IMR-90 (cell line): ENCODE results near the gene SRMS. TPM values are rescaled to one million over a fixed set of nuclear protein-coding genes. Genes with fewer than 3 reads are reported as not detected.

Source experiments
- ATAC-seq: fragments of 200-7000 bp; cut with Tn5 transposase; 2 replicates; pipeline ENCODE4 v1.9.1; 2020; ENCODE audit warnings: low read depth, mild to moderate bottlenecking, moderate library complexity
- BruUV-seq: library from RNA; stranded (reverse); fragments of 400-500 nt; replicated peaks from 2 replicates; lab custom pipeline; 2021; lab: Mats Ljungman, UMichigan
- CTCF ChIA-PET: fragments of 300-600 bp; formaldehyde crosslinking; extraction: SDS; loops from one replicate; lab custom pipeline; 2021; ENCODE audit warnings: antibody characterized with exemption; lab: Yijun Ruan, JAX
- POLR2A ChIA-PET: fragments of 300-600 bp; sonication (Branson Sonifier 250); formaldehyde crosslinking; loops from one replicate; lab custom pipeline; 2022; ENCODE audit warnings: antibody characterized with exemption; ENCODE audit not compliant: unreplicated experiment; lab: Charles Lee
- DNase-seq: peaks from one replicate; pipeline ENCODE4 v3.0.0; 2013
- H2AFZ ChIP-seq: replicated peaks from 2 replicates; pipeline ENCODE3; 2013; ENCODE audit warnings: low read length, mild to moderate bottlenecking; ENCODE audit not compliant: poor library complexity
- H2AK5ac ChIP-seq: 2 replicates; pipeline ENCODE4 v1.6.1; 2013; ENCODE audit warnings: low read depth, low read length, inconsistent platforms
- H2AK9ac ChIP-seq: replicated peaks from 2 replicates; pipeline ENCODE3; 2013; ENCODE audit warnings: mild to moderate bottlenecking, low read depth, low read length, moderate library complexity; ENCODE audit not compliant: poor library complexity
- H2BK120ac ChIP-seq: 2 replicates; pipeline ENCODE4 v1.6.1; 2013; ENCODE audit warnings: low read depth, low read length, inconsistent platforms
- H2BK15ac ChIP-seq: 3 replicates; pipeline ENCODE4 v1.6.1; 2013; ENCODE audit warnings: low read depth, low read length, inconsistent platforms
- H2BK20ac ChIP-seq: 2 replicates; pipeline ENCODE4 v1.6.1; 2013; ENCODE audit warnings: low read depth, mild to moderate bottlenecking, inconsistent platforms, low read length, moderate library complexity
- H2BK5ac ChIP-seq: 2 replicates; pipeline ENCODE4 v1.6.1; 2013; ENCODE audit warnings: mild to moderate bottlenecking, low read depth, low read length, inconsistent platforms; ENCODE audit not compliant: poor library complexity, severe bottlenecking
- H3K14ac ChIP-seq: replicated peaks from 2 replicates; pipeline ENCODE4 v1.6.1; 2013; ENCODE audit warnings: low read depth, low read length, inconsistent platforms
- H3K18ac ChIP-seq: 2 replicates; pipeline ENCODE4 v1.6.1; 2013; ENCODE audit warnings: low read depth, low read length, control low read depth
- H3K23ac ChIP-seq: 2 replicates; pipeline ENCODE4 v1.6.1; 2013; ENCODE audit warnings: low read depth, low read length, inconsistent platforms
- H3K27ac ChIP-seq: 2 replicates; pipeline ENCODE4 v1.5.1; 2013; ENCODE audit warnings: mild to moderate bottlenecking, control low read depth, low read length; ENCODE audit not compliant: insufficient read depth
- H3K27me3 ChIP-seq: 2 replicates; pipeline ENCODE4 v1.6.1; 2013; ENCODE audit warnings: low read length; ENCODE audit not compliant: control insufficient read depth, insufficient read depth
- H3K36me3 ChIP-seq: 2 replicates; pipeline ENCODE4 v1.6.1; 2013; ENCODE audit warnings: low read length, mixed read lengths; ENCODE audit not compliant: control insufficient read depth, insufficient read depth
- H3K4ac ChIP-seq: 2 replicates; pipeline ENCODE4 v1.6.1; 2013; ENCODE audit warnings: low read depth, low read length, inconsistent platforms
- H3K4me1 ChIP-seq: 2 replicates; pipeline ENCODE4 v1.6.1; 2013; ENCODE audit warnings: low read length, mixed read lengths; ENCODE audit not compliant: control insufficient read depth, insufficient read depth
- H3K4me2 ChIP-seq: 2 replicates; pipeline ENCODE4 v1.6.1; 2013; ENCODE audit warnings: low read depth, mild to moderate bottlenecking, control low read depth, low read length, moderate library complexity
- H3K4me3 ChIP-seq: 2 replicates; pipeline ENCODE4 v1.5.1; 2013; ENCODE audit warnings: low read depth, mild to moderate bottlenecking, control low read depth, low read length, moderate library complexity; ENCODE audit not compliant: insufficient read depth
- H3K56ac ChIP-seq: 2 replicates; pipeline ENCODE4 v1.6.1; 2013; ENCODE audit warnings: low read length, inconsistent platforms; ENCODE audit not compliant: insufficient read depth; ENCODE audit errors: extremely low read depth
- H3K79me1 ChIP-seq, 2 experiments: 2 replicates each; pipeline ENCODE4 v1.6.1; 2013; ENCODE audit warnings: low read length in 2 of 2, inconsistent platforms in 1 of 2, low read depth in 1 of 2
- H3K9ac ChIP-seq: 2 replicates; pipeline ENCODE4 v1.6.1; 2013; ENCODE audit warnings: low read depth, low read length, control low read depth
- H3K9me1 ChIP-seq: 2 replicates; pipeline ENCODE4 v1.6.1; 2013; ENCODE audit warnings: low read length, inconsistent platforms; ENCODE audit not compliant: insufficient read depth
- H3K9me3 ChIP-seq: 2 replicates; pipeline ENCODE4 v1.6.1; 2013; ENCODE audit warnings: low read length; ENCODE audit not compliant: control insufficient read depth, insufficient read depth
- H4K20me1 ChIP-seq: 2 replicates; pipeline ENCODE4 v1.6.1; 2013; ENCODE audit warnings: low read length, inconsistent platforms; ENCODE audit not compliant: insufficient read depth
- H4K5ac ChIP-seq: 2 replicates; pipeline ENCODE4 v1.6.1; 2013; ENCODE audit warnings: mild to moderate bottlenecking, low read depth, low read length, control low read depth
- H4K8ac ChIP-seq, 2 experiments: 2 replicates each; pipeline ENCODE4 v1.6.1; 2013; ENCODE audit warnings: low read depth in 2 of 2, low read length in 2 of 2, control low read depth in 1 of 2, inconsistent platforms in 1 of 2
- H4K91ac ChIP-seq: 2 replicates; pipeline ENCODE4 v1.6.1; 2013; ENCODE audit warnings: low read depth, low read length, inconsistent platforms; ENCODE audit not compliant: insufficient read depth
- BHLHE40 ChIP-seq: fragments of 150-350 bp; IDR thresholded peaks from 2 replicates; pipeline ENCODE4 v1.6.1; 2016; ENCODE audit warnings: mild to moderate bottlenecking, low read depth, low read length
- CEBPB ChIP-seq: IDR thresholded peaks from 2 replicates; pipeline ENCODE4 v1.6.1; 2012; ENCODE audit warnings: low read depth, low read length, improper control_type of control experiment
- CHD1 ChIP-seq: IDR thresholded peaks from 2 replicates; pipeline ENCODE4 v1.6.1; 2012; ENCODE audit warnings: low read depth, low read length, improper control_type of control experiment
- FOS ChIP-seq: fragments of 150-350 bp; IDR thresholded peaks from 2 replicates; pipeline ENCODE4 v1.6.1; 2016; ENCODE audit warnings: low read depth, low read length
- MAFK ChIP-seq: IDR thresholded peaks from 2 replicates; pipeline ENCODE4 v1.6.1; 2012; ENCODE audit warnings: low read depth, low read length, improper control_type of control experiment
- MAZ ChIP-seq: IDR thresholded peaks from 2 replicates; pipeline ENCODE4 v1.6.1; 2012; ENCODE audit warnings: low read depth, mild to moderate bottlenecking, low read length, improper control_type of control experiment, moderate library complexity, borderline replicate concordance
- MXI1 ChIP-seq: IDR thresholded peaks from 2 replicates; pipeline ENCODE4 v1.6.1; 2012; ENCODE audit warnings: low read depth, mild to moderate bottlenecking, low read length, moderate library complexity, borderline replicate concordance
- NFE2L2 ChIP-seq: fragments of 150-350 bp; IDR thresholded peaks from 2 replicates; pipeline ENCODE4 v1.6.1; 2016; ENCODE audit warnings: low read depth, mild to moderate bottlenecking, low read length
- POLR2A ChIP-seq: IDR thresholded peaks from 2 replicates; pipeline ENCODE4 v1.6.1; 2012; ENCODE audit warnings: mild to moderate bottlenecking, low read depth, low read length
- RAD21 ChIP-seq: IDR thresholded peaks from 2 replicates; pipeline ENCODE4 v1.6.1; 2012; ENCODE audit warnings: low read length, improper control_type of control experiment
- RCOR1 ChIP-seq: IDR thresholded peaks from 2 replicates; pipeline ENCODE4 v1.6.1; 2012; ENCODE audit warnings: mild to moderate bottlenecking, low read length, improper control_type of control experiment; ENCODE audit not compliant: insufficient replicate concordance
- RFX5 ChIP-seq: IDR thresholded peaks from 2 replicates; pipeline ENCODE4 v1.8.0; 2012; ENCODE audit warnings: low read depth, mild to moderate bottlenecking, low read length, moderate library complexity
- SMC3 ChIP-seq: fragments of 150-350 bp; IDR thresholded peaks from 2 replicates; pipeline ENCODE4 v1.6.1; 2016; ENCODE audit warnings: low read depth, mild to moderate bottlenecking, antibody characterized with exemption, low read length, moderate library complexity
- WGBS, 2 experiments: methylation state at CpG; one replicate each; pipeline versions ENCODE4 v1.1.5 to v1.1.7; 2013; ENCODE audit warnings: missing lambda C conversion rate in 2 of 2; ENCODE audit not compliant: insufficient read length in 1 of 2; ENCODE audit errors: extremely low coverage in 2 of 2; 5-methylcytosine and 5-hydroxymethylcytosine counted together
- dilution Hi-C: fragments of 300-500 bp; cut with HindIII; formaldehyde crosslinking; loops from one replicate; pipeline ENCODE4 v1.14.3; 2018; ENCODE audit warnings: low sequenced_read_pairs; ENCODE audit not compliant: unreplicated experiment
- in situ Hi-C: fragments of 300-500 bp; cut with MboI; formaldehyde crosslinking; loops from 3 replicates; pipeline ENCODE4 v1.14.3; 2019; ENCODE audit warnings: low sequenced_read_pairs, inconsistent platforms, mixed read lengths
- intact Hi-C: fragments of 100-400 bp; cut with micrococcal nuclease; formaldehyde crosslinking; loops from 2 replicates; pipeline ENCODE4 v1.10.0; 2022
- polyA plus RNA-seq, 3 experiments: library from polyadenylated mRNA; depleted of rRNA; stranded (reverse); fragments of >200 nt; gene quantifications; 2 replicates each; pipeline ENCODE4 v1.2.3, GENCODE V29; 2012; ENCODE audit warnings: low replicate concordance in 1 of 3
- total RNA-seq: library from RNA; depleted of rRNA; stranded (reverse); fragments of >200 nt; gene quantifications from 2 replicates; pipeline ENCODE4 v1.2.3, GENCODE V29; 2012
- TF ChIP-seq, protein P1 (sequence below): fragments of 150-350 bp; IDR thresholded peaks from 2 replicates; pipeline ENCODE4 v1.6.1; 2017; ENCODE audit warnings: mild to moderate bottlenecking, antibody characterized with exemption, low read length, low read depth
- TF ChIP-seq, protein P2 (sequence below): conservative IDR thresholded peaks from 2 replicates; pipeline ENCODE4 v1.5.1; 2012; ENCODE audit warnings: mild to moderate bottlenecking, low read depth, low read length, improper control_type of control experiment
- TF ChIP-seq, protein P3 (sequence below): fragments of 150-350 bp; IDR thresholded peaks from 2 replicates; pipeline ENCODE4 v1.6.1; 2016; ENCODE audit warnings: low read depth, mild to moderate bottlenecking, low read length, moderate library complexity, borderline replicate concordance

SRMS gene
- total and polyA plus RNA-seq, 2 of the 4 experiments (the other 2 are of a cell fraction), result not detected

GRCh38 chr20:63507083-63507743 lies 40.3 kb downstream of the SRMS start:
- Histone ChIP-seq H4K5ac (no peak overlapping the region), H2BK5ac (no peak overlapping the region), H2AFZ (no peak overlapping the region), H2AK5ac (no peak overlapping the region), H3K9me3 (peaks cover 29% of the 10 kb centered on the region), H3K4me2 (no peak overlapping the region), H3K27me3 (peaks cover 41% of the 10 kb centered on the region), H3K9ac (no peak overlapping the region), H3K4me3 (no peak overlapping the region), H4K20me1 (no peaks in the 10 kb centered on the region), H3K27ac (no peak overlapping the region), H3K4ac (no peak overlapping the region), H3K23ac (no peak overlapping the region), H3K36me3 (no peaks in the 10 kb centered on the region), H2BK20ac (no peak overlapping the region), H3K14ac (no peak overlapping the region), H3K56ac (no peak overlapping the region), H4K91ac (no peak overlapping the region), H4K8ac (no peak overlapping the region), H2BK15ac (no peak overlapping the region), H3K4me1 (0 out of 2 replicates have a peak, but pooled peaks cover 1% of the 10 kb centered on the region), H3K18ac (no peak overlapping the region), H3K79me1 (no peaks in the 10 kb centered on the region), H3K9me1 (no peaks in the 10 kb centered on the region), H2BK120ac (no peak overlapping the region), H2AK9ac (no peak overlapping the region)
- DNase-seq (no peak), ATAC-seq (no peak)
- ChIA-PET CTCF (no interaction called here), POLR2A (no interaction called here)
- in situ Hi-C loops, result no loop called here
- TF ChIP-seq, protein P1, sequence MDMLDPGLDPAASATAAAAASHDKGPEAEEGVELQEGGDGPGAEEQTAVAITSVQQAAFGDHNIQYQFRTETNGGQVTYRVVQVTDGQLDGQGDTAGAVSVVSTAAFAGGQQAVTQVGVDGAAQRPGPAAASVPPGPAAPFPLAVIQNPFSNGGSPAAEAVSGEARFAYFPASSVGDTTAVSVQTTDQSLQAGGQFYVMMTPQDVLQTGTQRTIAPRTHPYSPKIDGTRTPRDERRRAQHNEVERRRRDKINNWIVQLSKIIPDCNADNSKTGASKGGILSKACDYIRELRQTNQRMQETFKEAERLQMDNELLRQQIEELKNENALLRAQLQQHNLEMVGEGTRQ, result no peak
- TF ChIP-seq MXI1 (no peak), CHD1 (no peak), NFE2L2 (no peak), MAFK (no peak), CEBPB (no peak), FOS (no peak), RAD21 (no peak), RCOR1 (no peak), RFX5 (no peak), POLR2A (no peak), MAZ (no peak), BHLHE40 (no peak), SMC3 (no peak)
- TF ChIP-seq, protein P2, sequence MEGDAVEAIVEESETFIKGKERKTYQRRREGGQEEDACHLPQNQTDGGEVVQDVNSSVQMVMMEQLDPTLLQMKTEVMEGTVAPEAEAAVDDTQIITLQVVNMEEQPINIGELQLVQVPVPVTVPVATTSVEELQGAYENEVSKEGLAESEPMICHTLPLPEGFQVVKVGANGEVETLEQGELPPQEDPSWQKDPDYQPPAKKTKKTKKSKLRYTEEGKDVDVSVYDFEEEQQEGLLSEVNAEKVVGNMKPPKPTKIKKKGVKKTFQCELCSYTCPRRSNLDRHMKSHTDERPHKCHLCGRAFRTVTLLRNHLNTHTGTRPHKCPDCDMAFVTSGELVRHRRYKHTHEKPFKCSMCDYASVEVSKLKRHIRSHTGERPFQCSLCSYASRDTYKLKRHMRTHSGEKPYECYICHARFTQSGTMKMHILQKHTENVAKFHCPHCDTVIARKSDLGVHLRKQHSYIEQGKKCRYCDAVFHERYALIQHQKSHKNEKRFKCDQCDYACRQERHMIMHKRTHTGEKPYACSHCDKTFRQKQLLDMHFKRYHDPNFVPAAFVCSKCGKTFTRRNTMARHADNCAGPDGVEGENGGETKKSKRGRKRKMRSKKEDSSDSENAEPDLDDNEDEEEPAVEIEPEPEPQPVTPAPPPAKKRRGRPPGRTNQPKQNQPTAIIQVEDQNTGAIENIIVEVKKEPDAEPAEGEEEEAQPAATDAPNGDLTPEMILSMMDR, result no peak
- TF ChIP-seq, protein P3, sequence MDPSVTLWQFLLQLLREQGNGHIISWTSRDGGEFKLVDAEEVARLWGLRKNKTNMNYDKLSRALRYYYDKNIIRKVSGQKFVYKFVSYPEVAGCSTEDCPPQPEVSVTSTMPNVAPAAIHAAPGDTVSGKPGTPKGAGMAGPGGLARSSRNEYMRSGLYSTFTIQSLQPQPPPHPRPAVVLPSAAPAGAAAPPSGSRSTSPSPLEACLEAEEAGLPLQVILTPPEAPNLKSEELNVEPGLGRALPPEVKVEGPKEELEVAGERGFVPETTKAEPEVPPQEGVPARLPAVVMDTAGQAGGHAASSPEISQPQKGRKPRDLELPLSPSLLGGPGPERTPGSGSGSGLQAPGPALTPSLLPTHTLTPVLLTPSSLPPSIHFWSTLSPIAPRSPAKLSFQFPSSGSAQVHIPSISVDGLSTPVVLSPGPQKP, result no peak
- BruUV-seq, result no TSS peak
- intact Hi-C loops, result no loop called here
- 87% methylated on average over 20 of the region's 30 CpGs; no CpG with 5 or more reads in 1 of the 2 experiments for WGBS, 2 experiments
- dilution Hi-C loops, result no loop called here
